Fibroblast of skin of back (primary cell): ENCODE results near the gene RGP1.

ENCODE experiments used
- DNase-seq: peaks from one replicate; pipeline ENCODE4 v3.0.0-alpha.2; 2013

The RGP1 gene

GRCh38 chr9:35719546-35719945 lies 29.5 kb upstream of the RGP1 start:
- no peak for DNase-seq

GRCh38 chr9:35723426-35723825 lies 25.7 kb upstream of the RGP1 start:
- DNase-seq, result no peak

- DNase-seq, result no peak
Measured at GRCh38 chr9:35723908-35724307, 25.2 kb upstream of the RGP1 start.

- no peak for DNase-seq
Measured at GRCh38 chr9:35725362-35725761, 23.7 kb upstream of the RGP1 start.

- peak; percentile 58 for DNase-seq
Measured at GRCh38 chr9:35726931-35727330, 22.2 kb upstream of the RGP1 start.

GRCh38 chr9:35727676-35728040 lies 21.4 kb upstream of the RGP1 start:
- DNase-seq, result no peak

GRCh38 chr9:35728041-35728971 lies 20.8 kb upstream of the RGP1 start:
- DNase-seq, result peak; percentile 96

- no peak for DNase-seq
Measured at GRCh38 chr9:35729101-35729500, 20.0 kb upstream of the RGP1 start.

- DNase-seq, result peak; percentile 95
Measured at GRCh38 chr9:35729700-35730485, 19.2 kb upstream of the RGP1 start.

- no peak for DNase-seq
Measured at GRCh38 chr9:35730486-35730854, 18.6 kb upstream of the RGP1 start.

GRCh38 chr9:35731415-35732184 lies 17.5 kb upstream of the RGP1 start:
- DNase-seq, result no peak

GRCh38 chr9:35732185-35732799 lies 16.8 kb upstream of the RGP1 start, which contains the start of the genes CREB3 and TLN1:
TSS of gene CREB3 (plus strand) at chr9:35732666. CDS start at chr9:35732773, 107 bp downstream.
TSS of gene TLN1 (minus strand) at chr9:35732195. CDS start at chr9:35725694, 6,501 bp downstream.
- DNase-seq, result peak; percentile 99

- peak; percentile 70 for DNase-seq
Measured at GRCh38 chr9:35732800-35733541, 16.1 kb upstream of the RGP1 start.

GRCh38 chr9:35734096-35734495 lies 15.0 kb upstream of the RGP1 start:
- no peak for DNase-seq

- peak; percentile 78 for DNase-seq
Measured at GRCh38 chr9:35736201-35736633, 12.9 kb upstream of the RGP1 start.

- DNase-seq, result no peak
Measured at GRCh38 chr9:35737143-35737542, 11.9 kb upstream of the RGP1 start.

GRCh38 chr9:35738186-35738585 lies 10.9 kb upstream of the RGP1 start:
- DNase-seq, result no peak

- no peak for DNase-seq
Measured at GRCh38 chr9:35738924-35739323, 10.2 kb upstream of the RGP1 start.

GRCh38 chr9:35740243-35740642 lies 8.8 kb upstream of the RGP1 start:
- DNase-seq, result no peak

GRCh38 chr9:35741740-35742139 lies 7.3 kb upstream of the RGP1 start:
- no peak for DNase-seq

GRCh38 chr9:35743452-35743851 lies 5.6 kb upstream of the RGP1 start:
- no peak for DNase-seq
